Spleen (tissue), 11 donors: Measurements from ENCODE around the gene SLC44A1. TPM values are rescaled to one million over a fixed set of nuclear protein-coding genes. Genes with fewer than 3 reads are reported as not detected.

Source experiments
- DNase-seq: peaks from one replicate; pipeline ENCODE4 v3.0.0-alpha.2; 2020
- H3K27ac ChIP-seq, 8 donors: fragments of 200-600 bp; sonication (generic) in 7 of 8; 1 replicate in 4 of 8; 2 replicates in 4 of 8; pipeline versions ENCODE4 v1.5.0 to v1.8.0; 2016 to 2021; ENCODE audit warnings: inconsistent platforms in 4 of 8, mild to moderate bottlenecking in 4 of 8, moderate library complexity in 1 of 8
- H3K27me3 ChIP-seq, 7 donors: fragments of 200-600 bp; sonication (generic) in 6 of 7; replicated peaks in 1 of 7; 1 replicate in 4 of 7; 2 replicates in 3 of 7; pipeline versions ENCODE4 v1.5.0 to v1.8.0; 2016 to 2021; ENCODE audit warnings: inconsistent platforms in 3 of 7, mild to moderate bottlenecking in 1 of 7
- H3K36me3 ChIP-seq, 6 donors: fragments of 200-600 bp; sonication (generic) in 5 of 6; 1 replicate in 4 of 6; 2 replicates in 2 of 6; pipeline versions ENCODE4 v1.5.0 to v1.8.0; 2016 to 2021; ENCODE audit warnings: inconsistent platforms in 2 of 6
- H3K4me1 ChIP-seq, 6 donors: fragments of 200-600 bp; sonication (generic) in 5 of 6; 1 replicate in 3 of 6; 2 replicates in 3 of 6; pipeline versions ENCODE4 v1.5.0 to v1.8.0; 2016 to 2021; ENCODE audit warnings: inconsistent platforms in 3 of 6
- H3K4me3 ChIP-seq, 8 donors: fragments of 200-600 bp; sonication (generic) in 7 of 8; 1 replicate in 4 of 8; 2 replicates in 4 of 8; pipeline versions ENCODE4 v1.5.0 to v1.8.0; 2016 to 2021; ENCODE audit warnings: inconsistent platforms in 4 of 8, mild to moderate bottlenecking in 4 of 8, moderate library complexity in 2 of 8
- H3K9me3 ChIP-seq, 8 donors: fragments of 200-600 bp; sonication (generic) in 7 of 8; 1 replicate in 4 of 8; 2 replicates in 4 of 8; pipeline versions ENCODE4 v1.5.0 to v1.8.0; 2016 to 2021; ENCODE audit warnings: inconsistent platforms in 4 of 8
- CTCF ChIP-seq, 11 experiments: fragments of 200-600 bp in 7 of 11; fragments of 450-650 bp in 4 of 11; sonication (generic) in 4 of 11; IDR thresholded peaks in 8 of 11; conservative IDR thresholded peaks in 3 of 11; 1 replicate in 7 of 11; 2 replicates in 4 of 11; pipeline versions ENCODE4 v1.4.0 to v1.8.0; 2016 to 2021; ENCODE audit warnings: antibody characterized with exemption in 11 of 11, inconsistent platforms in 4 of 11, mild to moderate bottlenecking in 1 of 11
- POLR2A ChIP-seq, 3 donors: fragments of 450-650 bp; IDR thresholded peaks; one replicate each; pipeline ENCODE4 v1.5.1; 2017; ENCODE audit warnings: antibody characterized with exemption in 3 of 3, mild to moderate bottlenecking in 1 of 3
- POLR2AphosphoS5 ChIP-seq, 3 donors: sonication (generic); formaldehyde crosslinking; IDR thresholded peaks; one replicate each; pipeline ENCODE4 v1.5.1; 2017; ENCODE audit warnings: antibody characterized with exemption in 3 of 3
- WGBS, 5 donors: extraction: QIAGEN DNeasy Blood & Tissue Kit in 3 of 5; methylation state at CpG; one replicate each; pipeline versions ENCODE4 v1.1.5 to v1.1.7; 2013 to 2018; 5-methylcytosine and 5-hydroxymethylcytosine counted together
- intact Hi-C: fragments of 100-400 bp; cut with DNase I; formaldehyde crosslinking; loops from one replicate; pipeline ENCODE4 v1.15.0; 2023; ENCODE audit warnings: low total_unique reads
- polyA plus RNA-seq, 3 donors: library from polyadenylated mRNA; stranded (reverse); fragments of 200-250 nt; gene quantifications; one replicate each; pipeline ENCODE4 v1.2.1, GENCODE V29; 2013
- total RNA-seq, 7 donors: library from RNA; depleted of rRNA in 3 of 7; stranded (reverse); fragments of >200 nt in 3 of 7; fragmentation: NEBNext Ultra II Directional in 4 of 7; extraction: Animal tissue kit (Norgen Biotek cat#: 25700) in 4 of 7; gene quantifications; one replicate each; pipeline versions ENCODE4 v1.1.0 to v1.2.1, GENCODE V29; 2016 to 2021
- donor health status: healthy with polysubstance abuse.
- donor health status: DM: no; HTN: no; CAD: no; lungs with moderate emphysema.
- donor health status: DM: no; HTN: no; CAD: no.
- donor health status: Bipolar disorder and iron deficiency.
- donor health status: healthy.
- donor health status: DM: no; HTN: no; CAD: no.
- donor health status: DM: yes; HTN: yes; CAD: no.

Gene SLC44A1
- total and polyA plus RNA-seq, 10 donors: 3.1 to 27.5 (median 21.9) TPM

GRCh38 chr9:105291422-105291859, 47.0 kb downstream of the SLC44A1 start:
- DNase-seq: no peak
- WGBS, 5 donors: 40 to 61% (median 56%) methylated on average over 1 of the region's 1 CpG
- TF ChIP-seq POLR2AphosphoS5 (IDR thresholded peaks at IDR 0.05) (no peak), POLR2A (IDR thresholded peaks at IDR 0.05) (no peak), CTCF (IDR thresholded peaks at IDR 0.05 in 8 of 11, conservative IDR thresholded peaks at IDR 0.05 in 3 of 11) (no peak)

GRCh38 chr9:105291938-105292337, 47.5 kb downstream of the SLC44A1 start:
- no peak for DNase-seq

More at GRCh38 chr9:105291422-105291859, 47.0 kb downstream of the SLC44A1 start:
- Histone ChIP-seq H3K27ac (peak overlapping the region in 1 of 8 donors; percentile 2), H3K27me3 (no peaks in the 10 kb centered on the region), H3K4me1 (peaks cover 0 to 21% (median 0%) of the 10 kb centered on the region in 6 donors), H3K4me3 (no peak overlapping the region), H3K9me3 (no peaks in the 10 kb centered on the region), H3K36me3 (no peaks in the 10 kb centered on the region)
- intact Hi-C loops: no loop called here

GRCh38 chr9:105293408-105293807, 49.0 kb downstream of the SLC44A1 start:
- Histone ChIP-seq H3K27ac (no peak overlapping the region), H3K4me1 (peaks cover 0 to 31% (median 0%) of the 10 kb centered on the region in 6 donors), H3K4me3 (no peak overlapping the region), H3K27me3 (no peaks in the 10 kb centered on the region), H3K9me3 (no peaks in the 10 kb centered on the region), H3K36me3 (no peaks in the 10 kb centered on the region)
- DNase-seq: no peak
- 92 to 99% (median 92%) methylated on average over 3 of the region's 3 CpGs for WGBS, 5 donors
- intact Hi-C loops: no loop called here
- TF ChIP-seq CTCF (IDR thresholded peaks at IDR 0.05 in 8 of 11, conservative IDR thresholded peaks at IDR 0.05 in 3 of 11): no peak
- TF ChIP-seq POLR2A (IDR thresholded peaks at IDR 0.05): no peak
- TF ChIP-seq POLR2AphosphoS5 (IDR thresholded peaks at IDR 0.05): no peak

More at GRCh38 chr9:105291938-105292337, 47.5 kb downstream of the SLC44A1 start:
- no peak for TF ChIP-seq POLR2A (IDR thresholded peaks at IDR 0.05)
- TF ChIP-seq POLR2AphosphoS5 (IDR thresholded peaks at IDR 0.05): no peak
- no peak for TF ChIP-seq CTCF (IDR thresholded peaks at IDR 0.05 in 8 of 11, conservative IDR thresholded peaks at IDR 0.05 in 3 of 11)
- Histone ChIP-seq H3K27me3 (no peaks in the 10 kb centered on the region), H3K27ac (no peak overlapping the region), H3K36me3 (no peaks in the 10 kb centered on the region), H3K4me1 (peaks cover 0 to 26% (median 0%) of the 10 kb centered on the region in 6 donors), H3K9me3 (no peaks in the 10 kb centered on the region), H3K4me3 (no peak overlapping the region)
- intact Hi-C loops: no loop called here
- 91 to 100% (median 96%) methylated on average over 2 of the region's 2 CpGs for WGBS, 5 donors

- intact Hi-C loops: no loop called here
- H3K9me3 ChIP-seq: no peaks in the 10 kb centered on the region
- H3K36me3 ChIP-seq: peaks cover 0 to 16% (median 8%) of the 10 kb centered on the region in 6 donors
- TF ChIP-seq POLR2A (IDR thresholded peaks at IDR 0.05) (no peak), CTCF (IDR thresholded peaks at IDR 0.05 in 8 of 11, conservative IDR thresholded peaks at IDR 0.05 in 3 of 11) (no peak), POLR2AphosphoS5 (IDR thresholded peaks at IDR 0.05) (no peak)
- 94 to 97% (median 96%) methylated on average over 2 of the region's 2 CpGs for WGBS, 5 donors
- no peaks in the 10 kb centered on the region for H3K27me3 ChIP-seq
- H3K4me3 ChIP-seq: no peak overlapping the region
- DNase-seq: no peak
- peaks cover 0 to 29% (median 0%) of the 10 kb centered on the region in 6 donors for H3K4me1 ChIP-seq
- no peak overlapping the region for H3K27ac ChIP-seq
Measured at GRCh38 chr9:105295201-105295550, 50.7 kb downstream of the SLC44A1 start.
